NCI-H2107 treated with DMSO at 0.1 percent for 48 hours (cell line): ENCODE data around the gene F2RL2.

Source experiments
- DNase-seq: peaks from one replicate; lab custom pipeline; 2025; ENCODE audit not compliant: unreplicated experiment; lab: John Stamatoyannopoulos, UW

Gene F2RL2, protein sequence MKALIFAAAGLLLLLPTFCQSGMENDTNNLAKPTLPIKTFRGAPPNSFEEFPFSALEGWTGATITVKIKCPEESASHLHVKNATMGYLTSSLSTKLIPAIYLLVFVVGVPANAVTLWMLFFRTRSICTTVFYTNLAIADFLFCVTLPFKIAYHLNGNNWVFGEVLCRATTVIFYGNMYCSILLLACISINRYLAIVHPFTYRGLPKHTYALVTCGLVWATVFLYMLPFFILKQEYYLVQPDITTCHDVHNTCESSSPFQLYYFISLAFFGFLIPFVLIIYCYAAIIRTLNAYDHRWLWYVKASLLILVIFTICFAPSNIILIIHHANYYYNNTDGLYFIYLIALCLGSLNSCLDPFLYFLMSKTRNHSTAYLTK

DNA sequence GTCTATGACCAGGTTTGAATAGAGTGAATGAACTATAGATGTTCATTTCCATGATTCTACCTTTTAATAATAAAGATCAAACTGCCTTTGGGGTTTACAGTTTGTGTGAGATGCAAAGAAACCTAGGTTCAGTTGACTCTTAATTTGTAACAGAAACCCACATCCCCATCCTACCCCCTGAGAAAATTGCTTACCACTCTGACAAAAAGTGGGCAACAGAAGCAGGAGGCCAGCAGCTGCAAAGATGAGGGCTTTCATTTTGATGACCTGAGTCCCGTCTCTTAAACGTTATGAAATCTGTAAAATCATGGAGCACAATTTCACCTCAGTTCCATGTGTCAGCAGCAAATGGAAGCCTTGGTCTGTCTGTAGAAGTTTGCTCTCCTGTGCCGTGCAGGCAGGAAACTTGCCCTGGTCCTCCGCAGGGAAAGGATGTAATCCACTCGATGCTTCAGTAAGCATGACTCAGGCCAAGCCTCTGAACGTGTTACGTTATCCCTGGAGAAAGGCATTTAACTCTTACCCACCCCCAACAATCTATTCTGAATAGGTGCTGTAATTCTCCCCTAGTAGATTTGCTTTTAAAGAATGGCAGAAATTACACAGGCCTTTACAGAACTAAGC is at the start of gene F2RL2:
Gene F2RL2, minus strand, starts transcription at position 431 of the 624 bp plus-strand sequence. Its CDS starts 173 bp downstream, at position 258.
- DNase-seq = no peak

DNA sequence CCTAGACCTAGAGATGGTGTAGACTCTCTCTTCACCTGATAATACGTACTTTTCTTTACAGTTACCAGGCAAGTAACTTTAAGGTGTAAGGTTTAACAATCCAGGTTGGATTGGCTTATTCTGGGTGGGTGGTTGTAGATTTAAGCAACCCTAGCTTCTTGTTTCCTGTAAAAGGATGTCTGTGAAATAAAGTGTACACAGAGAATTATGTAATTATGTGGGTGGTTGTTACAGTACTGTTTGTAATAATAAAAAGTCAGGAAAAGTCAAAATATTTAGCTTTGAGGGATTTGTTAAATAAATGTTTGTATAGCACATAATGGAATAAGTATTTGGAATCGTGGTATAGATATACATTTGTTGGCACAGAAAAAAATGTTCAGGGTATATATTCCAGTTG is 49.0 kb upstream of the F2RL2 start:
- no peak for DNase-seq

DNA sequence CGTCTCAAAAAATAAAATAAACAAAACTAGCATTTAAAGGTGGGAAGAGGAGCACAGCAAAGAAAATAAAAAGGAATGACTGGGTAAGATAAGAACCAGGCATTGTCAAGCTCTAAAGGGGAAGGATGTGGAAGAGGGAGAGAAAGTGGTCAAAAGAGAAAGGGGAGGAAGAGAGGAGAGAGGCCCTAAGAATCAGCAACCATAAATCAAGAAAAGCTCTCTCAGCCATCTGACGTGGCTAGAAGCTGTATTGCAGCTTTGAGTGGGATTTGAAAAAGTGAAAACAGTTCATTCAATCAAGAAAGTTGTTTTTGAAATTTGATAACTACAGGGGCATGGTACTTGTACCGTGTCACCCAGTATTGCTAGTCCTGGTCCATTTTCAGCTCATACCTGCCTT is 47.3 kb upstream of the F2RL2 start:
- DNase-seq = no peak

DNA sequence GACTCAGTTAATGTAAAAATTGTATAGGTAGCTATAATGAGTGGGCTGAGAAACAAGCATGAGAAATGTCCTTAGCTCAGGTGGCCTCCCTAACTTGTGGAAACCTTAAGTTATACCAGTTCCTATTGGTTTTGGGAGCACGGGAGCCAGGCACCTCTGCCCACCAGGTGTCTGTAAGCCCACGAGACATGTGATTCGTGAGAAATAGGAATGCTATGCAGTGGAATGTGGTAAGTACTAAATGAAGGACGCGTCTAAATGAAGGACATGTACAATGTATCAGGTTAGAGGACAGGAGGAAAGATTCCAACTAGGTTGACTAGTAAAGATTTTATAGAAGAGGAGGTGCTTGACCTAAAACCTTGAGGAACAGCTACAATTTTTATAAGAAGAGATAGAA is 46.0 kb upstream of the F2RL2 start:
- no peak for DNase-seq

DNA sequence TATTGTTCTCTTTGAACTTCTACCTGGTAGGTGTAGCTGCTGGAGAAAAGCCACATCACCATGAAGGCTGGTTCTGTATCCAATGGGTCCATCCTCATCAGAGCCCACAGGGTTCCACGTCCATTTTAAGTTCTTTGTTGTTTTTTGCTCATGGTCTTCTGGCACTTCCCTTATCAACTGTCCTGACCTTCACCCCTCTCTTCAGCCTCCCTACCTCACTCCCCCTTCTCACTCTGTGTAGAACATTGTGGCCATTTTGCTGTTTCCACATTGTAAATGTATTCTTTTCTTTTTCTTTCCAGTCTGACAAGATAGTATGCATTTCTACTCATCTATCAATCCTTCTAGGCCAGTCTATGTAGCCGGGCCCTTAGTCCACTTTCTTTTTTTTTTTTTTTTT is 44.3 kb upstream of the F2RL2 start:
- no peak for DNase-seq

DNA sequence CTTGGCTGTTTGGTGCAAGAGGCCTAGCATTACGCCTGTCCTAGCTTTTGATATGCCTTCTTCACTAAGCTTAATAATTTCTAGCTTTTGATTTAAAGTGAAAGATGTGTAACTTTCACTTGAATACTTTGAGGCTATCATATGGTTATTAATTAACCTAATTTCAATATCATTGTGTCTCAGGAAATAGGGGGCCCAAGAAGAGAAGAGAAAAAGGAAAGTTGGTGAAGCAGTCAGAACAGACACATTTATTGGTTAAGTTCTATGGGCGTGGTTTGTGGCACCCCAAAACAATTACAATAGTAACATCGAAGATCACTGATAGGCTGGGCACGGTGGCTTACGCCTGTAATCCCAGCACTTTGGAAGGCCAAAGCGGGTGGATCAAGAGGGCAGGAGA is 40.9 kb upstream of the F2RL2 start:
- DNase-seq = no peak

DNA sequence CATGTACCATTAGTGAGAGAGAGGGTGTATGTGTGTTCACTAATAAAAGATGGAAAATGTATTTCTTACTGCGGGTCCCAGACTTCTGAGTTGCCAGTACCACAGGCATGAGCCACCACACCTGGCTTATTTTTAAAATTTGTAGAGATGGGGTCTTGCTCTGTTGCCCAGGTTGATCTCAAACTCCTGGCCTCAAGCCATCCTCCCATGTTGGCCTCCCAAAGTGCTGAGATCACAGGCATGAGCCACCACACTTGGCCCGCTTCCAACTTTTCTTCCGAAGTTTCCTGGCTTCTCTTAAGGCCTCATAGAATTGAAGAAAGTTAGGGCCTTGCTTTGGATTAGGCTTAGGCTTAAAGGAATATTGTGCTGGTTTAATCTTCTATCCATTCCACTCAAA is 40.4 kb upstream of the F2RL2 start:
- no peak for DNase-seq

DNA sequence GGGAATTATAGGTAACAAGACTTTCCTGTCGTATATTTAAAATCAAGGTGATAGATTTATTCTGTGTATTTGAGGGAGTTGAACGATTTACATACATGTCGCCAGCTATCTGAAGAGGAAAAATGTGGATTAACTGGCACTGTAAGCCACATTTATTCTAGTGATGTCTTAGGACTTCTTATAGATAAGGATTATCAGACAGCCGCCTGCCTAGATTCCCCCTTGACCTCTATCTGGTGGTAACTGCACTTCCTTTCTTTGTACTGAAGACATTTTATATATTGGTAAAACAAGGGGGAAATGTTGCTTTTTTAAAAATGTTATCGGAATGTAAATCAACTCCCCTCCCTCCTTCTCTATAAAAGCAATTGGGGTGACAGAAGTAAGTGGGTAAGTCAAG is 39.3 kb upstream of the F2RL2 start:
- DNase-seq = no peak

DNA sequence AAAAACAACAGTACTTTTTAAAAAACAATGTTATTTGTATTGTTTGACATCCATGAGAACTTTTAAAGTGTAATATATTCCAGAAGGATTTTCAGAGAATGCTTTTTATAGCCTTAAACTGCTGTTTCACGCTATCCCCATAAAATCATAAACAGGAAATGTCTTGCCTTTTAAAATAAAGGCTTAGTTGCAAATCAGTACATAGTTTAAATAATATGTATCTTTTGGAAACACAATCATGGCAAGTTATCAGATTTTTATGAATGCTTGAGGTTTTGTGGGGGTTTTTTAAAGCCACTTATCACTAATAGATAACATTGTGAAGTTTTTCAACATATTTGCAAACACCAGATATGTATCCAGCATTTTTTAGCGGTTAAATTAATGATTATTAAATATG is 37.2 kb upstream of the F2RL2 start:
- DNase-seq = no peak

DNA sequence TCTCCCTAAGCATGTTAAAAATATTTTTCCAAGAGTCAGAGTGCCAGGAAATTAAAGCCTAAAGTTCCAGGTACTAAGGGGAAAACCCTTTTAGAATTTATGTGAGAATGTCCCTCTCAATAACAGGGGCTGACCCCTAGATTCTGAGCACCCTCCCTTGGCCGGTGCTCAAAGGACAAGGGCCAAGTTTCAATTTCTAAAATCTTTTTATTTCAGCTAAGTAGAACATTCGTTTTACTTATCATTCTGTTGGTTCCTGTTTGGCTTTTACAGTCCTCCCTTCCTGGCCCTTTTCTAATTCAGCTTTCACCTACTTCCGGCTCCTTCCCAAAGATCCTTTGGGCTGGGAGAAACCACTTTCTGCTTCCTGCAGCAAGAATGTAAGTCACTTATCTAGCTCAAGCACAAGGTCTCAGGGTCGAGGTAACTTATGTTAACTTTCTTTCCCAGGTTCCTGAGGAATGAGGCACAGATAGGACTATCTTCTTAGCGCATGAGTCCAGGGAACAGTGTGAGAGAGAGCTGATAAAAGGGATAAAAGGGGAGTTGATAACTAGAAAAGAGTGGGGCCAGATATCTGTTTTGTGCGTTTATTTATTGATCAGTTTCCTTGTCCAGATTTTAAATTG is 34.6 kb upstream of the F2RL2 start:
- no peak for DNase-seq

DNA sequence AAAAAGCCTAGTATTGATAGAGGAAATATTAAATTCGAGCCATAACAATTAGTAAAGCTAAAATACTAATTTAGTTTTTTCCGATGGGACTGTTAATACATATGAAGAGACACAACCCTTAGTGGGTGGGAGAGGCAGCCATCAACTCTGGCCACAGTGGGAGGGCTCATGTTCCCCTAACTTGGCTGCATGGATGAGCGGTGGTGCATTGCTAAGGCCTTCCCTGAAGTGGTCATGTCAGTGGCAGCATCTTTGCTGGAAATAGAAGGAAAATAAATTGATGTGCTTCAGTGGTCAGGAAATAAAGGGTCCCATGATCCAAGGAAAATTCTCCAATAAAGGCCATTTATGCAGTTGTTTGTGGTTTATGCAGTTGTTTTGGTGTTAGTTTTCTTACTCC is 33.9 kb upstream of the F2RL2 start:
- no peak for DNase-seq

DNA sequence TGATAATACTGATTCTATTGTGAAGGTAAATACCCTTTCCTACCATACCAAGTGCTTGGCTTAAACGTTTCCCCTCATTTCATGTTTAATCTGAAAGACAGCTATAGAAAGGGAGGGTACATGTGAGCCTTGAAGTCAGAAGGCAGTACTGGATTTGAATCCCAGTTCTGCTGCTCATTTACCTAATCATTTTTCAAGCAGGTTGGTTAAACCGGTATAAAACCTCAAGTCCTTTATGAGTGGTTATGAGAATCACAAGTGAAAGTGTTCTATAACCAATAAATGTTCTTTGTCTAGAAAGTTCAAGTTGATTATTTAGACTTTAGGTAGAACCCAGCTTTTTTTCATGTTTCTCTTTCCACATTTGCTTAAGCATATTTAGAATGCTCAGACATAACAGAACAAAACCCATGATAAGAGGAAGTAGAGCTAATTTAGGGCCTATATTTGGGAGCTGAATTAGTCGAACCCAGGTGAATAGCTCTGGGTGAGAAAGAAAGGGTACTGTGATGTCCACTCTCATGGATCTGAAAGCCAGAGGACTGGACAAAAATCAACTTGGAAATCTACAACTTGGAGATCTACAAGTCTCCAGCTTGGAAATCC is 29.7 kb upstream of the F2RL2 start:
- DNase-seq = no peak

DNA sequence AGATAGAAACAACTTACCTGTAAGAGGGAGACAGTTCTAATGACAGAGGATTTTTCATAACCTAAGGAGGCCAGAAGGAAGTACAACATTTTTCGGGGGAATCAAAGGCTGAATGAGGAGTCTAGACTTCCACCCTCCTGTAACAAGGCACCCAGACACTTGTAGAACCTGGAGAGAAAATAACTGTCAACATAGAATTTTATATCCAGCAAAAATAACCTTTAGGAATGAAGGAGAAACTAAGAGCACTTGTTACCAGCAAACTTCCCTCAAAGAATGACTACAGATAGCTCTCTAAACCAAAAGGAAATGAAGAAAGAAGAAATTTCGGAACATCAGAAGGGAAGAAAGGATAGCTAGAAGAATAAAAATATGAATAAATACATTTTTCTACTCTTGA is 25.9 kb upstream of the F2RL2 start:
- DNase-seq = no peak

DNA sequence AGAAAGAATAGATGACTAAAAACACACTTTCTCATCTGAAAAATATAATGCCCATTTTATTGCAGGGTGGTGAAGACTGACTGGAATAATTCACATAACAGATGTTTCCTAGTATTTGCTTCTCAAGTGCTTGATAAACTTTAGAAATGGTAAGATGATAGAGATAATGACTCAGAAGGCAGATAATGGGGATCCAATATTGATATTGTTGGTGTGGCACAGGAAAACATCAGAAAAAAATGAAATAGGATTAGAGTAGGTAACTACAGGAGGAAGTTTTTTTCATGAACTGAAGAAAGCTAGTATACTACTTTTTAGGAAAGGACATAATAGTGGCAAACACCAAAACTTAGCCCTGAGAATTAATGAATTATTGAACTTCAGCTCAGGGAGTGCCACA is 20.2 kb upstream of the F2RL2 start:
- DNase-seq = no peak

DNA sequence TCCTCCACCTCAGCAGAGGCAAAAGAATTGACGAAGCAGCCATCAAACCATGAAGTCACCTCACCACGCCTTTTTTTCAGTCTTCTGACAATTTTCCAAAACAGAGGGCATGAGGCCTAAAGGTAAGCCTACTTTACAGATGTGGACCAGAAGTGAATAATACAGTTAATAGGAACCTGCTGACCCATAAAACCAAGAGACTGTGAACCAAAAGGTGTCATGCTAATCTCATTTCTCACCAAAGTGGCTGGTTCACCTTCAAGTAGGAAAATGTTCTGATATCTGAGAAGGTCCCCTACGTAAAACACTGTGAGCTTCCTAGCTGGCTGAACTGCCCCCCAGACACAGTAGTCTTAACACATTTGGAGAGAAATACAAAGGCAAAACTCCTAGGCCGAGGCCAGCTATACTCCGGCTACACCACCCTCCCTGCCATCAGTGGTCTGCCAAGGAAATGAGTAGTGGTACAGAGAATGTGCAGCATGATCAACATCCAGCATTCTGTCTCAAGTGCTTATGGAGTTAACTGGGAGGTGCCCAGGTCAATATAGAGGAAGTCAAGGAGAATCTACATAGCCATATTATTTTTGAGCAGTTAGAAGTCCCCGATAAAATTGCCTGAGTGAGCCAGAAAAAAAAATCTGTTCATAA is 19.3 kb upstream of the F2RL2 start:
- DNase-seq = no peak

DNA sequence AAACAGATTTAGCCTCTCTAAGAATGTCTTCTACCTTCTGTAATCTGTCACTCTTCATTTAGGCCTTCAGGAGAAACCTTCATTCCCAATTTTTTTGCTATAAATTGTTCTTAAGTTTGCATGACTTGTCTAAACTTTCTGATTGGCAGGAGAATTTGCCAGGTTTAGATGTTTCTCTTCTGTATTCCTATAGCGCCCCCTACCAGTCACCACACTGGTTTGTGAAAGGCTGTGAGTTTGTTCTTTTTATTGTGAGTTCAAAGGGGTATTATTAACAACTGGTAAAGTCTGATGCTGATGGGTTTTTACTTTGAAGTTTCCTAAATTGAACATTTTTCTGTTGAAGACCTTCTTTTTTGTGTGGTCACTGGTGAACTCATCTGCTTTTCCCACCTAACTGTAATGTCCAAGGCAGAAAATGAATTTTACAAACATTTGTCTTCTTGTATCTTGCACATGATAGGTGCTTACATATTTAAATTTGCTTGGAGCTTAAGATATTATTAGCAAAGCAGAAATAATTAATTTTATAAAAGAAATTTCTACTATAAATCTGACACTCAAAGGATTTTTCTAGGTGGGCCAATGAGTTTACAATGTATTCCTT is 18.4 kb upstream of the F2RL2 start:
- no peak for DNase-seq

DNA sequence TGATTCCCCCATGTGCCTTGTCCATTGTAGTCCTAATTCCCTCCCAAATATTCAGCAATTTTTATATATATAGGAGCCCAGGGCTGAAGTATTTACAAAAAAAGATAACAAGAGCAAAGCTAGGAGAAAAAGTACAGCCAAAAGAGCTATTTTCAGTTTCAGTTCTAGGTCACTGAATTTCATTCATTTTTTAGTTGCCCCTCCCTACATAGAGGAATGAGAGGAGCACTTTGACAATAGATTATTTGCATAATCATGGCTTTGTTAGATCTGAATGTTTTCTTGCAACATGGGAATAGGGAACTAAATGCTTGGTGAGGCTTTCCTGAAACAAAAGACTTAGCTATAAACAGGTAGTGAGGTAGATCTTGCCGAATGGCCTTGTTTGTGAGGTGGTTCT is 15.3 kb upstream of the F2RL2 start:
- no peak for DNase-seq

DNA sequence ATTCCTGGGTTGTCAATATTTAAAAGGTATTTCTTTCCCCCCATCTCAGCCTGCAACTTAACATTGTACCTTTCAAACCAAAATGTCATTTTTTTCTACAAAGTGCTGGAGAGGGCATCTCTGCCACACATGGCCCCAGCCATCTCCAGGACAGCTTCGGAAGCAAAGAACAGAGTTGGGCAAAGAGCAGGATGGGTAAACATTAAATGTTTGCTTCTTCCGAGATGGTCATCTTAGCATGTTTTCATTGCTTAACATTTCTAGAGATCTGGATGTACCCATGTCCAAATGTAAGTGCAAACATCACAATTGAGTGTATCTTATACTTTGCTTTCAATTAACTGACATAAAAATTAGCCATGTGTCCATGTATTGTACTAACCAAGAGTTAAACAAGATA is 14.3 kb upstream of the F2RL2 start:
- DNase-seq = no peak

DNA sequence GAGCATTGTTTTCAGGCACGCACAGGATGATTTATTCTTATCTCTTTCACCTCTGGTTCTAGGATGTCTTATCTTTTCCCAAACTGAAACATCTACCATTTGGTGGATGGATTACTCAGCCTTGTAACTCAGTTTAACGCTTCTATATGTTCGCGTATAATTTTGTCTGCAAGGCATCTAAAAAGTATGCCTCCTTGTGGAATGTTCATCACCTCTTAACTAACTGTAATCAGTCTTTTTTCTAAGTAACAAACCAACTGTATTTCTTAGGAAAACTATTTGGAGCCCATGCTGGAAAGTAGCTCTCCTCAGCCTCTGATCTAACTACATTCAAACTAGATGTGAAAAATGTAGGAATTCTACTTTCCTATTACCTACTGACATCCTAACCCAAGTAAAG is 11.5 kb upstream of the F2RL2 start:
- DNase-seq = no peak

DNA sequence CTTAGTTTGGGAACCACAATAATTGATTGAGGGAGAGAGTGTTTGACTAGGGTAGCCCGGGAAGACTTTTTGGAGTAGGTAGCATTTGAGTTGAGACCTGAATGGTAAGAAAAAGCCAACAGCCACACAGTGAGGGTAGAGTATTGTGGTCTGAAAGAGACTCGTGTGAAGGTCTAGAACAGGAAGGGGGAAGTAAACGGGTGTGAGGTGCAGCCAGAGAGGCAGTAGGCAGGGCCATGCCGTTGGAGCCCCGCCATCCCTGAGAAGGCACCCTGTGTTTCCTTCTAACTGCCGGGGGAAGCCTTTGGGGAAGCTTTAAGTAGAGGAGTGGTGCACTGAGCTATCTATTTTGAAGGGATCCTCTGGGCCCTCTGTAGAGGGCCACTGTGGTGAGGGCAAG is 3.5 kb upstream of the F2RL2 start:
- DNase-seq = no peak
